K562 (cell line): ENCODE data around the gene VENTX. TPM values are rescaled to one million over a fixed set of nuclear protein-coding genes. Genes with fewer than 3 reads are reported as not detected.

ENCODE experiments used
- FOXA1 ChIP-seq: fragments of 450-650 bp; IDR thresholded peaks from 2 replicates; pipeline ENCODE4 v1.6.1; 2016; ENCODE audit warnings: mild to moderate bottlenecking, borderline replicate concordance
- ILK ChIP-seq: fragments of 450-650 bp; IDR thresholded peaks from 2 replicates; pipeline ENCODE4 v1.6.1; 2016; ENCODE audit warnings: missing genetic modification characterization, low read depth, mild to moderate bottlenecking, missing compliant biosample characterization, moderate library complexity, borderline replicate concordance
- KLF13 ChIP-seq: fragments of 450-650 bp; IDR thresholded peaks from 2 replicates; pipeline ENCODE4 v1.6.1; 2016; ENCODE audit warnings: missing genetic modification characterization, low read depth, mild to moderate bottlenecking, missing compliant biosample characterization, moderate library complexity, borderline replicate concordance
- LCOR ChIP-seq: sonication (generic); formaldehyde crosslinking; IDR thresholded peaks from 2 replicates; pipeline ENCODE4 v1.8.0; 2022; ENCODE audit warnings: mild to moderate bottlenecking, missing genetic modification reagents
- NFIC ChIP-seq: fragments of 450-650 bp; IDR thresholded peaks from 2 replicates; pipeline ENCODE4 v1.6.1; 2017; ENCODE audit warnings: mild to moderate bottlenecking, inconsistent platforms
- RAD51 ChIP-seq: fragments of 450-650 bp; IDR thresholded peaks from 2 replicates; pipeline ENCODE4 v1.7.1; 2016; ENCODE audit warnings: low read depth, mild to moderate bottlenecking, borderline replicate concordance
- polyA plus RNA-seq, 8 experiments: library from polyadenylated mRNA; depleted of rRNA in 4 of 8; stranded (reverse) in 5 of 8; unstranded in 3 of 8; fragments of >200 nt; fragmentation: Nextera tagmentation in 2 of 8; fragmentation: Illumina TruSeq in 1 of 8; extraction: Ambion mirVana in 2 of 8; extraction: Trizol in 1 of 8; gene quantifications; 2 replicates each; pipeline versions ENCODE4 v1.2.1 to v1.2.3, GENCODE V29; 2011 to 2014; ENCODE audit warnings: inconsistent platforms in 1 of 8, missing spikeins in 1 of 8
- total RNA-seq, 7 experiments: library from RNA; depleted of rRNA in 6 of 7; stranded (reverse); fragments of >200 nt in 6 of 7; fragmentation: Illumina TruSeq in 2 of 7; extraction: Trizol in 2 of 7; gene quantifications; 2 replicates each; pipeline versions ENCODE4 v1.2.1 to v1.2.3, GENCODE V29; 2011 to 2021; ENCODE audit warnings: low replicate concordance in 1 of 7
- TF ChIP-seq, protein P1 (sequence below): IDR thresholded peaks from 2 replicates; pipeline ENCODE4 v1.6.1; 2012; ENCODE audit warnings: low read depth, low read length, improper control_type of control experiment, borderline replicate concordance
- TF ChIP-seq, protein P2 (sequence below), 2 experiments: fragments of 450-650 bp in 1 of 2; sonication (generic) in 1 of 2; formaldehyde crosslinking in 1 of 2; IDR thresholded peaks; 2 replicates each; pipeline versions ENCODE4 v1.7.1 to v1.9.0; 2016 to 2022; ENCODE audit warnings: inconsistent platforms in 1 of 2, mild to moderate bottlenecking in 1 of 2, missing genetic modification reagents in 1 of 2
- TF ChIP-seq, protein P3 (sequence below), 2 experiments: fragments of 450-650 bp in 1 of 2; sonication (generic) in 1 of 2; formaldehyde crosslinking; conservative IDR thresholded peaks; 2 replicates each; pipeline versions ENCODE4 v1.4.0 to v1.8.1; 2020 to 2022; ENCODE audit warnings: mild to moderate bottlenecking in 1 of 2, missing genetic modification reagents in 1 of 2
- TF ChIP-seq, protein P4 (sequence below): fragments of 250-450 bp; sonication (Bioruptor Pico); IDR thresholded peaks from 2 replicates; pipeline ENCODE4 v1.8.0; 2022; ENCODE audit warnings: moderate library complexity, mild to moderate bottlenecking, inconsistent platforms
- TF ChIP-seq, protein P5 (sequence below): sonication (generic); formaldehyde crosslinking; IDR thresholded peaks from 2 replicates; pipeline ENCODE4 v1.8.1; 2023; ENCODE audit warnings: mild to moderate bottlenecking, missing genetic modification reagents

The VENTX gene
- total and polyA plus RNA-seq, 9 of the 15 experiments (the other 6 are each of a cell fraction or from before 2014, with no cell fraction given) = 0.07 to 0.70 (median 0.20) TPM; not detected in 1

DNA sequence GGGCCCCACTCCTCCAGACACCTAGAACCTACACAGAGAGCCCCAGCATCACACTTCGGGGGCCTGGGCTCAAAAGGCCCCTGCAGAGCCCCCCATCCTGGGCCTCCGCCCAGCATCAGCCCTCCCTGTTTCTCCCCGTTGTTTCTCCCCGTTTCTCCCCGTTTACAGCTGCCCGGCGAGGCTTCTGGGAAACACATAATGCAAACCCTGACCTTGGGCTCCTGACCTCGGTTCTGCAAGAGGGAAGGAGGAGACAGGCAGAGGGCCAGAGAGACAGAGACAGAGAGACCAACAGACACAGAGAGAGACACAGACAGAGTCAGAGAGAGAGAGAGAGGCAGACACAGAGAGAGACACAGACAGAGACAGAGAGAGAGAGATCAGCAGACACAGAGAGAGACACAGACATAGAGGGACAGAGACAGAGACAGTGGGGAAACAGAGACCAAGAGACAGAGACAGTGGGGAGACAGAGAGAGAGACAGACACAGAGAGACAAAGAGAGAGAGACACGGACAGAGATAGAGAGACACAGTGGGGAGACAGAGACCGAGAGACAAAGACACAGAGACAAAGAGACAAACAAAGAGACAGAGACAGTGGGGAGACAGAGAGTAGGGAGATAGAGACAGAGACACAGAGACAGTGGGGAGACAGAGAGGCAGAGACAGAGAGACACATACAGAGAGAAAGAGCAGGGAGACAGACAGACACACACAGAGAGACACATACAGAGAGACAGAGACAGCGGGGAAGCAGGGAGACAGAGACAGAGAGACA, 12.5 kb downstream of the VENTX start (continued):
- TF ChIP-seq FOXA1 = no peak
- TF ChIP-seq ILK (tag) = no peak
- TF ChIP-seq RAD51 = no peak
- TF ChIP-seq, protein P1, sequence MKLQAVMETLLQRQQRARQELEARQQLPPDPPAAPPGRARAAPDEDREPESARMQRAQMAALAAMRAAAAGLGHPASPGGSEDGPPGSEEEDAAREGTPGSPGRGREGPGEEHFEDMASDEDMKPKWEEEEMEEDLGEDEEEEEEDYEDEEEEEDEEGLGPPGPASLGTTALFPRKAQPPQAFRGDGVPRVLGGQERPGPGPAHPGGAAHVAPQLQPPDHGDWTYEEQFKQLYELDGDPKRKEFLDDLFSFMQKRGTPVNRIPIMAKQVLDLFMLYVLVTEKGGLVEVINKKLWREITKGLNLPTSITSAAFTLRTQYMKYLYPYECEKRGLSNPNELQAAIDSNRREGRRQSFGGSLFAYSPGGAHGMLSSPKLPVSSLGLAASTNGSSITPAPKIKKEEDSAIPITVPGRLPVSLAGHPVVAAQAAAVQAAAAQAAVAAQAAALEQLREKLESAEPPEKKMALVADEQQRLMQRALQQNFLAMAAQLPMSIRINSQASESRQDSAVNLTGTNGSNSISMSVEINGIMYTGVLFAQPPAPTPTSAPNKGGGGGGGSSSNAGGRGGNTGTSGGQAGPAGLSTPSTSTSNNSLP = no peak
- TF ChIP-seq KLF13 = no peak
- TF ChIP-seq, protein P2, sequence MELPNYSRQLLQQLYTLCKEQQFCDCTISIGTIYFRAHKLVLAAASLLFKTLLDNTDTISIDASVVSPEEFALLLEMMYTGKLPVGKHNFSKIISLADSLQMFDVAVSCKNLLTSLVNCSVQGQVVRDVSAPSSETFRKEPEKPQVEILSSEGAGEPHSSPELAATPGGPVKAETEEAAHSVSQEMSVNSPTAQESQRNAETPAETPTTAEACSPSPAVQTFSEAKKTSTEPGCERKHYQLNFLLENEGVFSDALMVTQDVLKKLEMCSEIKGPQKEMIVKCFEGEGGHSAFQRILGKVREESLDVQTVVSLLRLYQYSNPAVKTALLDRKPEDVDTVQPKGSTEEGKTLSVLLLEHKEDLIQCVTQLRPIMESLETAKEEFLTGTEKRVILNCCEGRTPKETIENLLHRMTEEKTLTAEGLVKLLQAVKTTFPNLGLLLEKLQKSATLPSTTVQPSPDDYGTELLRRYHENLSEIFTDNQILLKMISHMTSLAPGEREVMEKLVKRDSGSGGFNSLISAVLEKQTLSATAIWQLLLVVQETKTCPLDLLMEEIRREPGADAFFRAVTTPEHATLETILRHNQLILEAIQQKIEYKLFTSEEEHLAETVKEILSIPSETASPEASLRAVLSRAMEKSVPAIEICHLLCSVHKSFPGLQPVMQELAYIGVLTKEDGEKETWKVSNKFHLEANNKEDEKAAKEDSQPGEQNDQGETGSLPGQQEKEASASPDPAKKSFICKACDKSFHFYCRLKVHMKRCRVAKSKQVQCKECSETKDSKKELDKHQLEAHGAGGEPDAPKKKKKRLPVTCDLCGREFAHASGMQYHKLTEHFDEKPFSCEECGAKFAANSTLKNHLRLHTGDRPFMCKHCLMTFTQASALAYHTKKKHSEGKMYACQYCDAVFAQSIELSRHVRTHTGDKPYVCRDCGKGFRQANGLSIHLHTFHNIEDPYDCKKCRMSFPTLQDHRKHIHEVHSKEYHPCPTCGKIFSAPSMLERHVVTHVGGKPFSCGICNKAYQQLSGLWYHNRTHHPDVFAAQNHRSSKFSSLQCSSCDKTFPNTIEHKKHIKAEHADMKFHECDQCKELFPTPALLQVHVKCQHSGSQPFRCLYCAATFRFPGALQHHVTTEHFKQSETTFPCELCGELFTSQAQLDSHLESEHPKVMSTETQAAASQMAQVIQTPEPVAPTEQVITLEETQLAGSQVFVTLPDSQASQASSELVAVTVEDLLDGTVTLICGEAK (IDR thresholded peaks at IDR 0.05) = no peak
- TF ChIP-seq, protein P2 (CRISPR knock-in tag; IDR thresholded peaks at IDR 0.05) = no peak
- TF ChIP-seq, protein P3, sequence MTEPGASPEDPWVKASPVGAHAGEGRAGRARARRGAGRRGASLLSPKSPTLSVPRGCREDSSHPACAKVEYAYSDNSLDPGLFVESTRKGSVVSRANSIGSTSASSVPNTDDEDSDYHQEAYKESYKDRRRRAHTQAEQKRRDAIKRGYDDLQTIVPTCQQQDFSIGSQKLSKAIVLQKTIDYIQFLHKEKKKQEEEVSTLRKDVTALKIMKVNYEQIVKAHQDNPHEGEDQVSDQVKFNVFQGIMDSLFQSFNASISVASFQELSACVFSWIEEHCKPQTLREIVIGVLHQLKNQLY (CRISPR knock-in tag; conservative IDR thresholded peaks at IDR 0.05) = no peak
- TF ChIP-seq, protein P4, sequence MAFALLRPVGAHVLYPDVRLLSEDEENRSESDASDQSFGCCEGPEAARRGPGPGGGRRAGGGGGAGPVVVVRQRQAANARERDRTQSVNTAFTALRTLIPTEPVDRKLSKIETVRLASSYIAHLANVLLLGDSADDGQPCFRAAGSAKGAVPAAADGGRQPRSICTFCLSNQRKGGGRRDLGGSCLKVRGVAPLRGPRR (CRISPR knock-in tag) = no peak
- TF ChIP-seq NFIC = 0 out of 2 replicates have a peak, but pooled peaks have one; percentile 15
- TF ChIP-seq LCOR = no peak
- TF ChIP-seq, protein P5, sequence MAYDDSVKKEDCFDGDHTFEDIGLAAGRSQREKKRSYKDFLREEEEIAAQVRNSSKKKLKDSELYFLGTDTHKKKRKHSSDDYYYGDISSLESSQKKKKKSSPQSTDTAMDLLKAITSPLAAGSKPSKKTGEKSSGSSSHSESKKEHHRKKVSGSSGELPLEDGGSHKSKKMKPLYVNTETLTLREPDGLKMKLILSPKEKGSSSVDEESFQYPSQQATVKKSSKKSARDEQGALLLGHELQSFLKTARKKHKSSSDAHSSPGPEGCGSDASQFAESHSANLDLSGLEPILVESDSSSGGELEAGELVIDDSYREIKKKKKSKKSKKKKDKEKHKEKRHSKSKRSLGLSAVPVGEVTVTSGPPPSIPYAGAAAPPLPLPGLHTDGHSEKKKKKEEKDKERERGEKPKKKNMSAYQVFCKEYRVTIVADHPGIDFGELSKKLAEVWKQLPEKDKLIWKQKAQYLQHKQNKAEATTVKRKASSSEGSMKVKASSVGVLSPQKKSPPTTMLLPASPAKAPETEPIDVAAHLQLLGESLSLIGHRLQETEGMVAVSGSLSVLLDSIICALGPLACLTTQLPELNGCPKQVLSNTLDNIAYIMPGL (CRISPR knock-in tag) = no peak
